LNCAP (cell line): ENCODE measurements around the gene EGFLAM.

ENCODE experiments used
- TF ChIP-seq, protein P1 (sequence below): fragments of 450-650 bp; IDR thresholded peaks from 2 replicates; pipeline ENCODE4 v1.5.1; 2017; ENCODE audit warnings: mild to moderate bottlenecking

Gene EGFLAM

DNA sequence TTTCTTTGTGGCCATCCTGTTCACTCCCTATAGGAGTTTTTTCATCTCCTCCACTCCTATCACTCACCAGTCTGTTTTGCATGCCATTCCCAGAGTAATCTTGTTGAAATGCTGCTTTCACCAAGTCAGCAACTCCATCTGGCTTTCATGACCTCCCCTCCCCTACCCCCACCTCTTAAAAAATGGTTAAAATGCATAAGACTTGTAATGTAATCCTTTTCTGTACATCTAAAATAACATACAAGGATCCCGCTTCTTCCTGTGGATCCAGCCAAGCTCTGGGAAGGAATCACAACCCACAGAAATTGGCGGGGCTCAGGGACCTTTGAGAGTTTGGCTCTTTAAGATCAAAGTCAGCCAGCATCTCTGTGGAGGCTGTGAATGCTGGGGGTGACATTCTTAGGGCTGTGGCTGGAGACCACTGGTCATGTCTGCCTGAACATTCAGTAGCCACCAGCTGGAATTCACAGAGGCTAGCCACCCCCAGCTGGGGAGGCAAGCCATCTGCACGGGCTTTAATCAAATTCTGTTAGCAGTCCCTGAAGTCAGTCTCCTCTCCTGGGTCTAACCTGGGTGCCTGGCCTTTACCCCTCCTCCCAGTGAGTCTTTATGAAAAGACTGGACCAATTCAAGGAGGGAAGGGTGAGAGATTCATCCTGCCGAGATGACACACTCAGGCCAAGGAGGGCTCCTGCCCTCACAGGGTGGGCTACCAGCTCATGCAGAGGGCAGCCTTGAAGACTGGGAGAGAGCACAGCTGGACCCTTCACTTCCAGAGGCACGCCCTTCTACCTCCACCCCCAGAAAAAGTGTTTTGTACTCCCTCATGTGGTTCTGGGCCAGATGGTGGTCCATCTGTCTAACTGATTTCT, 165.2 kb downstream of the EGFLAM start:
- TF ChIP-seq, protein P1, sequence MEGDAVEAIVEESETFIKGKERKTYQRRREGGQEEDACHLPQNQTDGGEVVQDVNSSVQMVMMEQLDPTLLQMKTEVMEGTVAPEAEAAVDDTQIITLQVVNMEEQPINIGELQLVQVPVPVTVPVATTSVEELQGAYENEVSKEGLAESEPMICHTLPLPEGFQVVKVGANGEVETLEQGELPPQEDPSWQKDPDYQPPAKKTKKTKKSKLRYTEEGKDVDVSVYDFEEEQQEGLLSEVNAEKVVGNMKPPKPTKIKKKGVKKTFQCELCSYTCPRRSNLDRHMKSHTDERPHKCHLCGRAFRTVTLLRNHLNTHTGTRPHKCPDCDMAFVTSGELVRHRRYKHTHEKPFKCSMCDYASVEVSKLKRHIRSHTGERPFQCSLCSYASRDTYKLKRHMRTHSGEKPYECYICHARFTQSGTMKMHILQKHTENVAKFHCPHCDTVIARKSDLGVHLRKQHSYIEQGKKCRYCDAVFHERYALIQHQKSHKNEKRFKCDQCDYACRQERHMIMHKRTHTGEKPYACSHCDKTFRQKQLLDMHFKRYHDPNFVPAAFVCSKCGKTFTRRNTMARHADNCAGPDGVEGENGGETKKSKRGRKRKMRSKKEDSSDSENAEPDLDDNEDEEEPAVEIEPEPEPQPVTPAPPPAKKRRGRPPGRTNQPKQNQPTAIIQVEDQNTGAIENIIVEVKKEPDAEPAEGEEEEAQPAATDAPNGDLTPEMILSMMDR, result no peak

DNA sequence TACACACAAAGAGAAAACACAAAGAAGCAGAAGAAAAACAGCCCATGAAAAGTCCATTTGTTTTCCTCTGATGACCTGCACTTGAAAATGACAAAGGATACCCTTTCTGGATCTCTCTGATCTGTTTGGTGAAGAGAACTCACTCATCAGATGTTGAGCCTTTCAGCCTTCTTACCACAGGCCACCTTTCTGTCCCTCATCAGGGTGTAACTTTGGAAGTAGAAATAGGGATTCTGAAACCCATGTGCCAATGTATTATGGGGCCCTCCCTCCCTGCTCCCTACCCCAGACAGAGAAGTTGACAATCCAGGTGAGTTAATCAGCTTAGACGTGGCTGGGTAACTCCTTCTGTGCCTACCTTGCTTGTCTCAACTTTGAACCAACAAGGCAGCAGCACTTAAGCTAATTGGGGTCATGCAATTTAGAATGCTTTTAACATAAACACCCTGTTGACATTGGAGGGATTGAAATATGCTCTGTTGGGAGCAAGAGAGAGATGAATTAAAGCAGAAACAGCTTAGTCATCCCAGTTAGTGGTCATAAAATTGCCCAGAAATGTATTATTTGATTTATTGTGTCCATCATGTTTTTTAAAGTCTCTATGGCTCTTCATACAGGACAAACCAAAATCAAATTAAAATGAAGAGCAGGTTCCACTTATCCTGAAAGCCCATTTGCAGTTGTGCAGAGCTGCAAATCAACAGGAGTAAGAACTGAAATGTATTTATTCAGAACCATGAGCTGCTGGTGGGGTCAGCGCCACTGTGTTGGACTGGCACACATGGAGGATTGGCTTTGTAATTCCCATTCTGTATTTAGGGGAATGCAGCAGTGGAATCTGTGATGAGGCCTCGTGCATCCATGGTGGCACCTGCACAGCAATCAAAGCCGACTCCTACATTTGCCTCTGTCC, 166.0 kb downstream of the EGFLAM start:
- TF ChIP-seq, protein P1, result no peak

DNA sequence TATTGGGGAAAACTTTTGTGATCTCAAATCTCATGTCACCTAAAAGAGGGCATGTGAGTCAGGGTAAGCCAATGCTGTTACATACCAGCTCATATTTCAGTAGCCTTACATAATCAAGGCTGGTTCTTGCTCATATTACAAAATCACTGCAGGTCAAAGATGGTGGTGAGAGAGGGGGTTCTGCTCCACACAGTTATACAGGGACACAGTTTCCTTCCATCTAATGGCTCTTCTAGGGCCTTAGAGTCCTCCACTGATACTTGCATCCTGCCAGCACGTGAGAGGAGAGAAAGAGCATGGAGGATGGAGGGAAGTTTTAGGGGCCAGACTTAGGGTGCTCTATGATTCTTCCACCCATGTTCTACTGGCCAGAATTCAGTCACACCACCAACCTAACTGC, 168.1 kb downstream of the EGFLAM start:
- TF ChIP-seq, protein P1, result no peak

DNA sequence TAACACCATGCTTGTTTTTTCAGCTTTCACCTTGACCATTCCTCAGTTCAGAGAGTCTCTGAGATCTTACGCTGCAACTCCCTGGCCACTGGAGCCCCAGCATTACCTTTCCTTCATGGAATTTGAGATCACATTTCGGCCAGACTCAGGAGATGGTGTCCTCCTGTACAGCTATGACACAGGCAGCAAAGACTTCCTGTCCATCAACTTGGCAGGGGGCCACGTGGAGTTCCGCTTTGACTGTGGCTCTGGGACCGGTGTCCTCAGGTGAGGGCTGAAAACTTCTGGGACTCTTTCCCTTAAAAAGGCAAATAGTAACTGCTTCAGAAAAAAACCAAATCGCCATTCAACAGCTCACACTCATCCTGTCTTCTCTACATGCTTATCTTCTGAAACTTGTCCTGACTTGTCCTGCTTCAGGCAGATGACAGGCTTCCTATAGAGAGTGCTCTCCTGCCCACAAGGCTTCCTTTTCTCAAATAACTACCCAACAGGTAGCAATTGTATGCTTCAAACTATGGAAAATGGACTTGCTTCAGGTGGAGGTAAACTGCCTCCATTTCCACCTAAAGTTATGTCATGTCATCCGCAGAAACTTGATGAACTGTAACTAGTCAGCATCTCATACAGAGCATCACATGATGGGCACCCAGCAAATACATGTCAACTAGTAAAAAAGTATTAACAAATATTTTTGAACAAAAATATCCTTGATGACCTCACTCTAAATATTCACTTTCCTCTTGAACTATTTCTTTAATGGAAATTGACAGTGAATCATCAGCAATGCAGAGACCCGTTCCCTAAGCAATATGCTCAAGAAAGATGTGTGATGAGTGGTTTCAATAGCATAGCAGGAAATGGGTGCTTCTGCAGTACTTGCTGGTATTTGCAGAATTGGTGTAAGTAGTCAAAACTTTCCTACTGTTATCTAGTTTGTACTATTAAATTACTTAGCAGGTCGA, 168.9 kb downstream of the EGFLAM start:
- TF ChIP-seq, protein P1, result no peak

DNA sequence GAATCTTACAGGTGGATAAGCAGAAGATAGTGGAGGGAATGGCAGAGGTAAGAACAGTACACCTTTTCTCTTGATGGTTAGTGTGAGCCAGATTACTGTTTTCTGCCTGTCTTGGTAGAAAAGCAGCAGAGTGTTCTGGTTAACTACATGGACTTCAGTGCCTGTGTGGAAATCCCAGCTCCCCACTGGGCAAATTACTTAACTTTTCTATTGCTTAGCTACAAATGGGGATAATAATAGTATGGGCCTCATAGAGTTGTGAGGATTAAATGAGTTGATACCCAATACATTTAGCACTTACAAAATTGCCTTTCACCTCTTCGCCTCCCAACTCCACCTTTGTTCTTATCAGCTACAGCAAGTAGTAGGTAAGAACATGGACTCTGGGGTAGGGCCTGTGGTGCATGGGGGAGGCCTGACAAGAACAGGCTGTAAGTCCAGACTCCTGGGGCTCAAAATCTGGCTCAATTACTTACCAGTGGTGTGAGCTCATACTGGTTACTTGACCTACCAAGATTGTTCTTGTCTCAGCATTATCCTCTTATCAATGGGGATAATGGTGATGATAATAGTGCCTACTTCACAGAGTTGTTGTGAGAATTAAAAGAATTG, 173.0 kb downstream of the EGFLAM start:
- TF ChIP-seq, protein P1, result no peak

DNA sequence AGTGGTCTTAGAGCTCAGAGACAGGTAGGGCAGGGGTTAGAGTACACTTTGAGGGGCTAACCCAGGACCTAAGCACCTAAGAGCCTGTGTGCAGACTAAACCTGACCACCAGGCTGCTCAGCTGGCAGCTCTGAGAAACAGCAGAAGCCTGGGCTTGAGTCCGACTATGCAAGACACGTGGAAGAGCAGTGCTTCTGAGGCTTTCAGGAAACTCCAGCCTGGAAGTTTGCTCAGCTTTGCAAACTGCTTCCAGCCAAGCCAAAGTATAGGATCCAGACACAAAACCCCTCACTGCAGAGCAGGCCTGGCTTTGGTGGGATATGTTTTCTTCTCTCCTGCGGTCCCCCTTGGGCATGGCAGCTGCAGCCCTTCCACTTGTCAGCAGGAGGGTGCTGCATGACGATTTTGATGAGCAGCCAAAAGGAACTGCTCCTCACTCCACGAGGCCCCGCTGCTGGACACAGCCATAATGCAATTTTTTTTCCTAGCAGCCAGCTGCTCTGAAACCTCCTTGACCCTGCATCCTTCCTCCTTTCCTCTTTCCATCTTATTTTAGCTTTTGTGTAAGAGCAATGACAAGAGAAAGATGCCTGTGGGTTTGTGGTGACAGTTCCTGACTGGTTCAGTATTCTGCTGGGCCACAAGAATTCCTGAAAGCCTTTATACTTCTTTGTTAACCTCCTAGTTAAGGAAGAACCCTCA, 175.0 kb downstream of the EGFLAM start:
- TF ChIP-seq, protein P1, result no peak
